Measurements from ENCODE around the gene BSDC1. TPM values are rescaled to one million over a fixed set of nuclear protein-coding genes. Genes with fewer than 3 reads are reported as not detected.
A peak's percentile ranks its signal among the peaks of the same experiment; 100 is the strongest.

The BSDC1 gene
- polyA plus RNA-seq, 1 experiment: 45.3 TPM

GRCh38 chr1:32427264-32427963, 33.2 kb upstream of the BSDC1 start:
- Histone ChIP-seq H3K9me3 (ENCODE audit: control insufficient read depth, insufficient read depth, low read length) (no peaks in the 10 kb centered on the region; the same call in 1 of the 2 replicates), H3K4me3 (ENCODE audit: low read depth, low read length) (no peak overlapping the region), H3K27me3 (ENCODE audit: control insufficient read depth, insufficient read depth, low read length) (peaks cover 63% of the 10 kb centered on the region), H3K27ac (ENCODE audit: low read depth, low read length) (no peak overlapping the region)
- ChIA-PET POLR2A (no interaction called here), CTCF (interaction anchor here (1.1 to 1.5 kb wide), 2 partner anchors 13 to 26 kb away, joined by 4 read pairs; no protein-coding TSS in a partner anchor)
- DNase-seq (ENCODE audit: low read depth, low spot score): no peak
- TF ChIP-seq CTCF (IDR thresholded peaks at IDR 0.05; ENCODE audit: low read depth, low read length): no peak

- Histone ChIP-seq H3K9me3 (ENCODE audit: control insufficient read depth, insufficient read depth, low read length) (no peaks in the 10 kb centered on the region; the same call in 1 of the 2 replicates), H3K27me3 (ENCODE audit: control insufficient read depth, insufficient read depth, low read length) (peaks cover 57% of the 10 kb centered on the region), H3K27ac (ENCODE audit: low read depth, low read length) (no peak overlapping the region), H3K4me3 (ENCODE audit: low read depth, low read length) (peak overlapping the region; percentile 17)
- ChIA-PET POLR2A (no interaction called here), CTCF (interaction anchor here (1.1 to 1.5 kb wide), 2 partner anchors 12 to 26 kb away, joined by 4 read pairs; no protein-coding TSS in a partner anchor)
- no peak for DNase-seq (ENCODE audit: low read depth, low spot score)
- no peak for TF ChIP-seq CTCF (IDR thresholded peaks at IDR 0.05; ENCODE audit: low read depth, low read length)
These were observed 32.4 kb upstream of the BSDC1 start for GRCh38 chr1:32426489-32427255.

GRCh38 chr1:32421775-32422174, 27.5 kb upstream of the BSDC1 start:
- Histone ChIP-seq H3K4me3 (ENCODE audit: low read depth, low read length) (no peak overlapping the region), H3K9me3 (ENCODE audit: control insufficient read depth, insufficient read depth, low read length) (peaks cover 4% of the 10 kb centered on the region), H3K27ac (ENCODE audit: low read depth, low read length) (no peak overlapping the region), H3K27me3 (ENCODE audit: control insufficient read depth, insufficient read depth, low read length) (peaks cover 33% of the 10 kb centered on the region)
- ChIA-PET POLR2A (no interaction called here), CTCF (no interaction called here)
- TF ChIP-seq CTCF (IDR thresholded peaks at IDR 0.05; ENCODE audit: low read depth, low read length): no peak
- no peak for DNase-seq (ENCODE audit: low read depth, low spot score)

- no peak for TF ChIP-seq CTCF (IDR thresholded peaks at IDR 0.05; ENCODE audit: low read depth, low read length)
- ChIA-PET POLR2A (no interaction called here), CTCF (interaction anchor here (0.9 to 7.3 kb wide), 6 partner anchors 10 to 199 kb away, joined by 3 to 81 read pairs (median 7); no protein-coding TSS in a partner anchor)
- H3K9me3 ChIP-seq (ENCODE audit: control insufficient read depth, insufficient read depth, low read length): peaks cover 4% of the 10 kb centered on the region; the same call in 1 of the 2 replicates
- DNase-seq (ENCODE audit: low read depth, low spot score): no peak
- no peak overlapping the region for H3K4me3 ChIP-seq (ENCODE audit: low read depth, low read length)
- peaks cover 2% of the 10 kb centered on the region for H3K27me3 ChIP-seq (ENCODE audit: control insufficient read depth, insufficient read depth, low read length)
- H3K27ac ChIP-seq (ENCODE audit: low read depth, low read length): no peak overlapping the region
These were observed 20.1 kb upstream of the BSDC1 start for GRCh38 chr1:32414186-32414886.

Measured in AG04450 (cell line).